GM12872 (cell line): ENCODE data around the gene FLRT1.

ENCODE experiments used
- CTCF ChIP-seq: IDR thresholded peaks from 3 replicates; pipeline ENCODE4 v1.5.1; 2011; ENCODE audit warnings: low read depth, mild to moderate bottlenecking, low read length, moderate library complexity; ENCODE audit not compliant: insufficient read depth

Gene FLRT1

GRCh38 chr11:63997104-63997700, 38.5 kb upstream of the FLRT1 start:
- no peak for TF ChIP-seq CTCF

- no peak for TF ChIP-seq CTCF
These were observed 37.9 kb upstream of the FLRT1 start for GRCh38 chr11:63997801-63998337.

GRCh38 chr11:63998558-63999348, 37.0 kb upstream of the FLRT1 start:
- no peak for TF ChIP-seq CTCF

GRCh38 chr11:63999349-64000025, 36.2 kb upstream of the FLRT1 start:
- no peak for TF ChIP-seq CTCF

- TF ChIP-seq CTCF: peak; percentile 71
These were observed 35.5 kb upstream of the FLRT1 start for GRCh38 chr11:64000026-64000739.

- no peak for TF ChIP-seq CTCF
These were observed 34.8 kb upstream of the FLRT1 start for GRCh38 chr11:64000740-64001483.
